GM18502 (cell line): ENCODE data around the gene GDI1.
A peak's percentile ranks its signal among the peaks of the same experiment; 100 is the strongest.
"Not testable (repeated sequence)": the region's sequence is repeated elsewhere in the genome, so short reads cannot be mapped to it uniquely, and the experiment has no call there.

ENCODE experiments used
- ATAC-seq: cut with Tn5 transposase; IDR thresholded peaks from one replicate; pipeline ENCODE4 v1.9.1; 2021; ENCODE audit warnings: mild to moderate bottlenecking; ENCODE audit not compliant: unreplicated experiment, poor library complexity

The GDI1 gene

DNA sequence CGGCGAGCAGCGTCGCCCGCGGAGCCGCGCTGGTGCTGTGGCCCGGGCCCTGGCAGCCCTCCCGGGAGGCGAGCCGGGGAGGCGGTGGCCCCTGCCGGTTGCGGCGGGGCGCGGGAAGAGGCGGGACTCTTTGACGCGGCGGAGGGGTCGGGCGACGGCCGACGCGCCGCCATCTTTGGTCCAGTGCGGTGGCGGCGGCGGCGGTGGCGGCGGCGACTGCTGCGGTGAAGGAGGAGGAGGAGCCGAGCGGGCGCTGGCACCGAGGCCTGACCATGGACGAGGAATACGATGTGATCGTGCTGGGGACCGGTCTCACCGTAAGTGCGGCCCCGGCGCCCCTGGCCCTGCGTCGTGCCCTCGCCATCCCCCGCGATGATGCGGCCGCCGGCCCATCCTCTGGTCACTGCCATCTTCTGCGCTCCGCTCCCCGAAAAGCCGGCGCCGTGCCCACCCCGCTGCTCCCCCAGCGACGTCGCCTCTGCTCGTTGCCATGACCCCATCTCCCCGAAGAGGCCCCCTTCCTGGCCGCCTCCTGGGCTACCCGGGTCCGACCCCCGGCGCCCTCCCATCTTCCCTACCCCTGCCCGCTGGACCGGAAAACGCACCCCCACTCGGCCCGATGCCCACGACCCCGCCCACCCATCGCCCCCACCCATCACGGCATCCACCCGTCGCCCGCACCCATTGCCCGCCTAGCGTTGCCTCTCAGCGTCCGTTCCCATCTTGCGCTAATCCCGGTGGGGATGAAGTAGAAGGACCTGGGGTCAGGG lies at the start of gene GDI1:
Gene GDI1 (plus strand): TSS at position 172 of the 770 bp plus-strand sequence. CDS start 101 bp downstream, at position 273.
- no peak for ATAC-seq

DNA sequence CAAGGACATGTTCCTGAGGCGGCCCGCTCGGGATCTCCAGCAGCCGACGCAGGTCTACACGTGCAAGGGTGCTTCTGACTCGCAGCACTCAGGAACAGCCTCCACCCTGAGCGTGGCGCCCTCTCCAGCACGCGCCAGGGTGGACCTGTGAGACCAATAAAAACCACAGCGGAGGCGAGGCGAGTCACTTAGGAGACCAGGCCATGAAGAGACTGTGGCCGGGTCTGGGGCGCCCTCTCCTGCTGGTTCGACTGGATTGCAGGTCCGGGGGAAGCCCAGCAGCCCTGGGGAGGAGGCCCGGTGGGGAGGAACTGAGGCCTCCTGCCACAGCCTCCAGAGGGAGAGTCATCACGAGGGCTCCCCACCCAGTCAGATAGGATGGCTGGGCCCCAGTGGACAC lies 48.9 kb upstream of the GDI1 start:
- peak; percentile 29 for ATAC-seq

DNA sequence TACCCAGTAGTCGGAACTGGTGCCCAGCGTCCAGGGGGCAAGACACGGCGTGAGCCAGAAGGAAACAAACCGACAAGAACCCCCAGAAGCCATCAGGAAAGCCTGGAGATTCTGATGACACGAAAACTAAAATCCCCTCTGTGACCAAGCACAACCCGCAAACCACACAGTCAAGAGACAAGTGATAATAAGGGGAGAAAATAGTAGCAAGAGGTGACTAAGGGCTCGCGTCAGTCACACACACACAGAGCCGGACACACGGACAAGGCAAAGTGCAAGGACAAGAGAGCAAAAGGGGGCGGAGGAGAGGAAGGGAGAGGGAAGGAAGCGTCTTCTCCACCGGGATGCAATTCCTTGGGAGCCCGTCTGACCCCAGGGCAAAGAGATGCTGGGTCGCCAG lies 48.3 kb upstream of the GDI1 start:
- ATAC-seq, result not testable (repeated sequence)

DNA sequence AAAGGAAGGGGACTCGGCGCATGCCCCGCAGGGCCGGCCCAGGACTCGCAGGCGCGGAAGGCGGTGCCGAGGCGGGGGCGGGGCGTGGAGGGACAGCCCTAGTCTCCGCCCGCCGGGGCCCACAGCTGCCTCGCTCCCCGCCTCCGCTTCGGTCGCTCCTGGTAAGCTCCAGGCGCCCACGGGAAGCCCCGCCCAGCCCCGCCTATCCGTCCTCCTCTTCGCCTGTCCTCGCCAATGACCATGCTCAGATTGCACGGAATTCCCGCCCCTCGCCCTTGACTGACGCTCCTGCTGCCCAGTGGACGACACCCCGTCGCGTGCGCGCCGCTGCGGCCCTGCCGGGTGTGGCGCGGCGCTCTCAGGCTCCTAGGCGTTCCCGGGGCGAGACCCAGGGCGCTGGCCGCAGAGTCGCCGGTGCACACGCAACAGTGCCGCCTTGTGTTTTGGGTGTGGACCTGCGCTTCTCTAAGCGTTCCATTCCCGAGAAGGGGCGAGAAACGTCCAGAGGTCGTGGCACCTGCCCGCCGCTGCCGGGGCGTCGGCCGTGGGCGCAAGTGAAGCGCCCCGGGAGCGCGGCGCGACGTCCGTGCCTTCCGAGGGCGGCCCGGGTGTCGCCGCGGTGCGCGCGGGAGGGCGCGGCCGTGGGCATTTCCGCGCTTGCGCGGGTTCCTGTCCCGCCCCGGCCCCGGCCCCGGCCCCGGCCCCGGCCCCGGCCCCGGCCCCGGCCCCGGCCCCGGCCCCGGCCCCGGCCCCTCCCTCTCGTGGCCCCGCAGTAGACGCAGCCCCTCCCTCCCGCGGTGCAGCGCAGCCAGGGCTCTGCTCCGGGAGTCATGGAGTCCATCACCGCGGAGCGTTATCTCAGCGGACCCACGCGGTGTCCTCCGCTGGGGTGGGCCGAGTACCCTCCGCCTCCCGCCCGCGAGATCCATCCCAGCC lies 46.9 kb upstream of the GDI1 start:
- peak; percentile 69 for ATAC-seq

DNA sequence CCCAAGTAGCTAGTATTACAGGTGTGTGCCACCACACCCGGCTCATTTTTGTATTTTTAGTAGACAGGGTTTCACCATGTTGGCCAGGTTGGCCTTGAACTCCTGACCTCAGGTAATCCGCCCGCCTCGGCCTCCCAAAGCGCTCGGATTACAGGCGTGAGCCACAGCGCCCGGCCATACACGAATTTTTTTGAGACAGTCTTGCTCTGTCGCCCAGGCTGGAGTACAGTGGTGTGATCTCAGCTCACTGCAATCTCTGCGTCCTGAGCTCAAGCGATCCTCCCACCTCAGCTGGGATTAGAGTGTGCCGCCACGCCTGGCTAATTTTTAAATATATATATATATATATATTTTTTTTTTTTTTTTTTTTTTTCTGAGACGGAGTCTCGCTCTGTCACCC lies 40.6 kb upstream of the GDI1 start:
- not testable (repeated sequence) for ATAC-seq

DNA sequence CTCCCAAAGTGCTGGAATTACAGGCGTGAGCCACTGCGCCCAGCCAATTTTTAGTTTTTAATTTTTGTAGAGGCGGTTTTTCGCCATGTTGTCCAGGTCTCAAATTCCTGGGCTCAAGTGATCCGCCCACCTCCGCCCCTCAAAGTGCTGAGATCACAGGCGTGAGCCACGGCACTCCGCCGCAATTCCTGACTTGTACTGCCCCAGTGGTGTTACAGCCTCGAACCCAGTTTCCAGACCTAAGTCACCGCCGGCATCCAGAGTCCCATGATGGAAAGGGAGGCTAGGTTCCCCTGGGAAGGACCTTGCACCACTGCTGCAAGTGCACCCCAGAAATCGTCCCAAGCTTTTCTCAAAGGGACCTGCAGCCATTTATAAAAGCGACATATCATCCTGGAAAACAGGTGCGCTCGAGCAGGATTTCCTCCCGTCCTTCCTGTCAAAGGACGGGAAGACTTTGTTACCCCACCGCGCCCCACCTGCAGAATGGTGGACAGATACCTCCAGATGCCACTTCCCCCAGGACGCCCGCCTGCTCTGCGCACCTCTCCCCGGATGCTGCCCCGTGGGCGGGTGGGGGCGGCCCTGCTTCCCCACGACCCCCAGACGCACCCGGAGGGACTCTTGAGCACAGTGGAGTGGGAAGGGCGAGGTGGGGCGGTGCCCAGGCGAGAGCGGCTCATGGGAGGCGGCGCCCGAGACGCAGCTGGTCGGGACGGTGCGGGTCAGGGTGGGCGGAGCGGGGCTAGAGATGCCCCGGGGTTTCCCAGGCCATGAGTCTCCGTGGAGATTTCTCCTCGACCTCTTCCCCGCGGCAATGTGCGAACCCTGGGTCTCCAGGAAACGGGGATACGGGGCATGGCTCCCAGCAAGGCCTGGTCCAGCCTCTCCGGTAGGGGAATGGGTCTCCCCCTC lies 39.7 kb upstream of the GDI1 start:
- ATAC-seq, result peak; percentile 52

DNA sequence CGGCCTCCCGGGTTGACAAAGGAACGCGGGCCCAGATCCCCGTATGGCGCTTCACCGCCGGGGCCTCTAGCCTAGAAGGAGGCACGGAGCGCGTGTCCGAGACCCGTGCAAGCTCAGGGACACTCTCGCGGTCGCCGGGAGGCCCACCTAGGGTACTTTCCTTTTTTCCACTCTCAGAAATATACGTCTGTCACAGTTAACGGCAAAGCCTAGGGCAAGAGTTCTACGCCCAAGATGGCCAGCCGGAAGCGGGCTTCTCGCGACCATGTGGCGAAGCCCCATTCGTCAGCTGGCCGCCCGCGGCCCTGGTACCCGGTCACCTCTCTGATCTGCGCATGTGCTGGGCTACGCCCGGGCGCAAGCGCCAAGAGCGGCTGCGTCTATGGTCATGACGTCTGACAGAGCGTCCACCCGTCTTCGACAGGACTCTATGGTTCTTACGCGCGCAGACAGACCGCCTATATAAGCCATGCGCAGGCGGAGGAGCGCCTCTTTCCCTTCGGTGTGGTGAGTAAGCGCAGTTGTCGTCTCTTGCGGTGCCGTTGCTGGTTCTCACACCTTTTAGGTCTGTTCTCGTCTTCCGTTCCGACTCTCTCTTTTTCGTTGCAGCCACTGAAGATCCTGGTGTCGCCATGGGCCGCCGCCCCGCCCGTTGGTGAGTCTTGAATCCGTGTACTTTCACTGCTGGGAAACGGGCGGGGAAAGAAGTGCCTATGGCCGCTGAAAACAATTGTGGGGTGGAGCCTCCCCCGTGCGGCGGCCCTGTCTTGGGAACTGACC lies 38.9 kb upstream of the GDI1 start, which contains the start of gene RPL10:
Gene RPL10 (plus strand): TSS at position 490 of the 780 bp plus-strand sequence. CDS start 143 bp downstream, at position 633.
- peak; percentile 68 for ATAC-seq

DNA sequence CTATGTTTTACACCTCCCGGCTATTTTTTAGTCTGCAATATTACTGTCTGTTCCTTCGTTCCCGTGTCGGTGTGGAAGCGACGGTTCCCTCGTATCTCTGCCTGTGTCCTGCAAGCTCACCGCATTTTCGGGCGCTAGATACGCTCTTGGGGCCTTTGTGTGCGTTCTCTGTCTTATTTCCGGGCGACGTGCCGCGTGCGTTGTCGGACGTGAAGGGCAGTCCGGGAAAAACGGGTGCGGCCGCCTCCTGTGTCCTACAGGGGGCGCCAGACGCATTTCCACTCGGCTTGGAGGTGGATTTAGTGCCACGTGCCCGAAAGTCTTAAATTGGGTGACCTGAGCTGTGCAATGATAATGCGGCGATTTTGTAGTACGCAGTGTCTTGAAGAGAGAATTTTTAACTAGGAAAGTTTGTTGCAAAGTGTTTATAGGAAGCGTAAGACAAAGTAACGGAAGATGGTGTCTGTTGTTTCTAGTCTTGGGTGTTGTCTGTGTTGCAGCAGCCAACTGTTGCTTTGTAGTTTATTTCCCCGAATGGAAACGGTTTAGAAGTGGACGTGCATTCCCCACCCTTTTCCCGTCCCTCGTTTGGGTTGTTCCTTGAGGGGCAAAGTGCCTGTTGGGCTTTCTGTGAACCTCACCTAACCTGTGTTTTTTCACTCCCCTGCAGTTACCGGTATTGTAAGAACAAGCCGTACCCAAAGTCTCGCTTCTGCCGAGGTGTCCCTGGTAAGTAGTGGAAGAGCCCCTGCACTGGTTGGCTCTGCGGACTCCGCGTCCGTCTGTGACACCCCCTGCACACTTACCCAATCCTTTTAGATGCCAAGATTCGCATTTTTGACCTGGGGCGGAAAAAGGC lies 38.1 kb upstream of the GDI1 start:
- ATAC-seq, result no peak

DNA sequence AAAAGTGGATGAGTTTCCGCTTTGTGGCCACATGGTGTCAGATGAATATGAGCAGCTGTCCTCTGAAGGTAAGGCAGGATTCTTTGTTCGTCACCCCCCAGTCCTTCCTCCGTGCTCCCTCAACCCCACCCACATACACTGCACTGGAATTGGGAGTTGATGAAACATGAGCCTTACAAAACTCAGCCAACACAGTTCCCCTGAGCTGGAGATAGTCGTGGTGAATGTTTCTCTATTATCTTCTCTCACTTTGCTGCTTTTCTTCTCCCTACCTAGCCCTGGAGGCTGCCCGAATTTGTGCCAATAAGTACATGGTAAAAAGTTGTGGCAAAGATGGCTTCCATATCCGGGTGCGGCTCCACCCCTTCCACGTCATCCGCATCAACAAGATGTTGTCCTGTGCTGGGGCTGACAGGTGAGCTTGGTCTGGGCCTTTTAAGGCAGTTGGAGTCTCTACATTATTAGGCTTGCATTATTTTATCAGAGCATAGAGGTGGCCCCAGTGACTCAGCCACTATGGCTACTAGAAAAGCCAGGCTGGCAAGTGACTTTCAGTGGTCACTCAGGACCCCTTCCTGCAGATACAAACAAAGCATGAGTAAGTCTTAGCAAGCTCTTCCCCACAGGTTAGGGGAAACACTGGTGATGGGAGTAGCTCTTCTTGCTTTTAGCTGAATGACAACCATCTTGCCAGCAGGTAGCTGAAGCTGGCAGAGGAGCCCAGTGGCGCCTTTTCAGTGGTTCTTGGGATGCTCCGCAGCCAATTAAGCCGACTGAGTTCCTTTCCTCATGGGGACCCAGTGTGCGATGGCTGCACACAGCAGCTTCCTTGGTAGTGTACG lies 37.2 kb upstream of the GDI1 start:
- no peak for ATAC-seq

DNA sequence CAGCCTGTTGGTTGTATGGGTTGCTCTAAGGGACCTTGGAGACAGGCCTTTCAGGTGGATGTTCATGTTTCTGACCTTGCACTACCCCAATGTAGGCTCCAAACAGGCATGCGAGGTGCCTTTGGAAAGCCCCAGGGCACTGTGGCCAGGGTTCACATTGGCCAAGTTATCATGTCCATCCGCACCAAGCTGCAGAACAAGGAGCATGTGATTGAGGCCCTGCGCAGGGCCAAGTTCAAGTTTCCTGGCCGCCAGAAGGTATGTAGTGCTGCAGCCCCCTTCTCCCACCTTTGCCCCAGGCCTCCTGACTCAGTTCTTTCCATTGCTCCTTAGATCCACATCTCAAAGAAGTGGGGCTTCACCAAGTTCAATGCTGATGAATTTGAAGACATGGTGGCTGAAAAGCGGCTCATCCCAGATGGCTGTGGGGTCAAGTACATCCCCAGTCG lies 36.6 kb upstream of the GDI1 start:
- not testable (repeated sequence) for ATAC-seq

DNA sequence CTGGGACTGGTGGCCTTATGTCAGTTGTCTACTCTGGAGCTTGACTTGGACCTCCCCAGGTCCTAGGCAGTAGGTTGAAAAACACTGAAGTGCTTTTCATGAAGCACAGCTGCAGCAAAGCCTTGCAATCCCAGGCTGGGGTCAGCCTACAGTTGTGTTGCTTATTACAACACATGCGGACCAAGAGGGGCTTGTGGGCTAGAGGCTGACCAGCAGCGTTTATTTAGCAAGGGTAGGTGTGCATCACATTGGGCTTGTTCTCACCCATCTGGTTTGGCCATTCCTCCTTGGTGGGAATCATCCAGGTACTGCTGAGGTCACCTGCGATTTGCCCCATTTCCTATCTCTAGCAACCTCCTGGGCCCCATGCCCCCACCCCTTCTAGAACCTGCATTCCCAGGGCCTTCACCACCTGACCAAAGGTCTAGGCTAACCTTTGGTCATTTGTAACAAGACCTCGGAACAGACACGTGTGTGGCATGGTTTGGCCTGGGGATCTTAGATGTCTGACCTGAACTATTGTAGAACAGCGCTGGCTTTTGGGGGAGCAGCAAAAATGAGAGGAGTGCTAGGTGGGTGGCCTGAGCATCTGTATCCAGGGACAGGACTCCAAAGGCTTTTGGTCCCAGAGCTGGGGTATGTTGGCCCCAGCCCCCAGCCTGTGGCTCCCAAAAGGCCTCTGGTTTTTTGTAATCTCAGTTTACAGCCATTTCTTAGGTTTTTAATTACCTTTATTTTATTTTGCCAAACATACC lies 35.7 kb upstream of the GDI1 start:
- no peak for ATAC-seq

DNA sequence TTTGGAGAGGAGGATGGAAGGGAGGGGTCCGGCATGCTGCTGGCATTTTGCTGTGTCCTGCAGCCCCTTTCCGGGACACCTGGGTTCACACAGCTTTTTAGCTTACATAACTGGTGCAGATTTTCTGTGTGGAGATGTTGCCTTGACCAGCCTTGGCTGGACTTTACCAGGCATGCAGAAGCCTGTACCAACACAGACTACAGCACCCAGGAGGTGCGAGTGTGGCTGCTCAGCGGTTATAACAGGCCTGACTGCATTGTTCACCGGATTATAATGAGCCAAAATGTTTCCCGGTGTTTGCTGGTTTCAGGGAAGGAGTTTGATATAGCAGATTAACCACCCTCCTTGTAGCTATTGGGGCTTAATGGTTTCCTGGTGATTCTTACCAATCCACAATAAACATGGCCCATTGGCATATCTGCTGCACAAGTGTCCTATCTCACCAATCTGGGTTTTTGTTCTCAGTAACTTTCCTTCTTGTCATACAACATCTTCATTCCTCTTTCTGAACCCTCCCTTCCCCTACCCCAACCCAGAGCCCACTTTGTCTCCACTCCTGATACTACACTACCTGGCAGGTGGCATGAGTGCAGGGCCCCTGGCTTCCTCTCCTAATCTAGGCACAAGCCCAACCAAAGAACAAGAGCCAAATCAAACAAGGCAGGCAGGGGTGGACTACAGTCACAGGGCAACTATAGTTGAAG lies 34.9 kb upstream of the GDI1 start:
- ATAC-seq, result no peak

DNA sequence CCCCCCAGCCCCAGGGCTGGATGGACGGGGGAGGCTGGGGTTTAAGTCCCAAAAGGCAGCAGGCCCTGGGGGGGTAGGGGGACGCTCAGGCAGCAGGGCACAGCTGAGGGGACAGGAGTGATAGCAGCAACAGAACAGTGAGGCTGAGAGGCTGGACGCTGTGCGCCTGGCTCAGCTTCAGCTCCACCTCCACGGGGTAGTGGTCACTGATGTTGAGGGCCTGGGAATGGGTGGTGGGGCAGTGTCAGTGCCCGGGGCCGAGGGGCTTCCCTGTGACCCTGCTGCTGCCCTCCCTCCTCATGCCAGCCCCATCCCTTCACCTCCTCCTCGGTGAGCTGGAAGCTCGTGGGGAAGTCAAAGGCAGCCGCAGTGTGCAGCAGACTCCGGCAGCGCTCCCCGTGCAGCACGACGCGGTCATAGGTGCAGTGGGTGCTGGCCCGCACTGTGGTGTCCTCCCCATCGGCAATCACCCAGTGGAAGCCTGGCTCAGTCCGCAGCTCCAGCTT lies 34.3 kb upstream of the GDI1 start:
- no peak for ATAC-seq

DNA sequence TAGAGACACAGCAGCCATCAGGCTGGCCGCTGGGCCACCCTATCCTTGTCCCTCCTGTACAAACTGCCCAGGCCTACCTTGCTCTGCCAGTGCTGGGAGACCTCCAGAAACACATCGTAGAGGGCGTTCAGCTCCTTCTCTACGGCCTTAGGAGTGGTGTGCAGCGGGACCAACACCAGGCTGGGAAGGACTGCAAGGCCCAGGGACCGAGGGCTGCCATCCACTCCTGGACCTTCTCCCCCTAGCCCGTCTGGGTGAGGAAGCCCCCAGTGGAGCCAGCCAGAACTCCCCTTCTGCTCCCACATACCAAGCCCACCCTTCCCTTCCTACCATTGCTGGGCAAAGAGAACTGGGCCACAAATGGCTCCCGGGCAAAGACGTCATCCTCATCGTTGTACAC lies 33.8 kb upstream of the GDI1 start:
- ATAC-seq, result no peak

DNA sequence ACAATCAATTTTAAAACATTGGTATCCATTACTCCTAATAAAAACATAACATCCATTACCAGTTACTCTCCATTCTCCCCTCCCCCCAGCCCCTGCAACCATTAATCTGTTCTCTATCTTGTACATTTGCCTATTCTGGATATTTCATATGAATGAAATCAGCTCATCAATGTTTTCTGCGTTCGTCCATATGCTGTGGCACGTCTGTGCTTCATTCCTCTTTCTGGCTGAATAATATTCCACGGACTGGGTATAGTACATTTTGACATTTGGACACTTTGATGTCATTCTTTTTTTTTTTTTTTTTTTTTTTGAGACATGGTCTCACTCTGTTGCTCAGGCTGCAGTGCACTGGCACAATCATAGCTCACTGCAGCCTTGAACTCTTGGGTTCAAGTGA lies 33.1 kb upstream of the GDI1 start:
- no peak for ATAC-seq

DNA sequence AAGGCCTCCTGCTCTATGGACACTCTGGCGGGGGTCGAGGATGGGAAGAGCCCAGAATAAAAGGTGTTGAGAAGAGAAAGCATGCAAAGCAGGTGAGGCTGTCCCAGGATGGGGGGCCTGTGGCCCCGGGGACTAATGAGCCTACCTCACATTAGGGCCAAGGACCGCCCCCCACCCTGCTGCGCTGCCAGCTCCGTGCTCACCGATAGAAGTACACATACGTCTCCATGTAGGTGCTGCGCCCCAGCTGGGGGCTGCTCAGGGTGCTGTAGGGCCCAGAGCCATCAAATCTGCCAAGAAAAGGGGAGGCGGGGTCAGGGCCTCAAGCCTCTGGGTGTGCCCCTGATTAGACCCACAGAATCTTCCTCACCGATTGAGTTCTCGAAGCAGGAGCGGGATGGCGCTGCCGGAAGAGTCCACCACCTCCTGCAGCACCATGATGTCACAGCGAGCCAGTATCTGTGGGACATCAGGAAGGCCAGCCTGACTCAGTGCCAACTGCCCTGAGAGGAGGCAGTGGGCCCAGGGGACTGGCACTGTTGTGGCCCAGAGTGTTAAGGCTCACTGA lies 32.2 kb upstream of the GDI1 start:
- no peak for ATAC-seq
